Stimulated activated CD4-positive, alpha-beta T cell treated with anti-CD3 and anti-CD28 coated beads, Interleukin-4, amount 100 ng/mL, for 24 hours (primary cell): Measurements from ENCODE around the gene TPRKB.
"Not testable (repeated sequence)": the region's sequence is repeated elsewhere in the genome, so short reads cannot be mapped to it uniquely, and the experiment has no call there.

Experiments used
- DNase-seq: peaks from one replicate; pipeline ENCODE4 v3.0.0-alpha.2; 2020

Gene TPRKB

GRCh38 chr2:73736378-73736777 lies 767 bp downstream of the TPRKB start:
- DNase-seq: no peak

DNA sequence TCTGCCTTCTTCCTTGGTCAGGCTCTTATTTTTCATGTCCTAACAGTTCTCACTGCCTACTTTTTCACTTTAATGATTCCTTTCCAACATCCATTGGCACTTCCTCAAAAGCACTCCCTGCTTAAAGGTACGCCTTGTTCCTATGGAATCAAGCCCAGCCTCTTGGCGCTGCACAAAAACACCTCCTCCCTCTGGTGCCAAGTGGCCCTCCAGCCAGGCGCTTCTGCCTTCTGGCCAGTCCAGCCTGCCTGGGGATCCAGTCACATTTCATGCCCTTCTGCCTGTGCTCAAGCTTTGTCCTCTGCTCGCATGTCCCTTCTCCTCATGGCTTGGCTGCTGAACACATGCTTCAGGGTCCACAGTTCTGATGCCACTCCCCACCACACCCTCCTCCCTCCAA lies 6.3 kb downstream of the TPRKB start:
- DNase-seq: no peak

DNA sequence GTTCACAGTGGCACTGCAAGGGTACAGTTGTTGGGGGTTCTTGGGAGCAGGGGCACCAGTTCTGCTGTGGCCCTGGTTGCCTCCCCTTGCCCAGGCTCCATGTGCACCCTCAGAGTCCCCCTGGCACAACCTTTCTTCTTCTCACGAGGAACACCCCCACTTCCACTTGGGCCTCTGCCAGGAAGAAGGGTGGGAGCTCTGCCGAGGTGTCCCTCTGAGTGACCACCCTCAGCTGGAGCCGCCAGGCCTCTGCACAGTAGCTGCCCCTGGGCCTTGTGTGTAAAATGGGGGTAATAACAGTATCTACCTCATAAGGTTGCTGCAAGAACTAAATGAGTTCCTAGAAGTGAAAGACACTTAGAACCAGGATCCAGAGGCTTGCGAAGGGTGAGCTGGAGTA lies 8.4 kb downstream of the TPRKB start:
- no peak for DNase-seq

GRCh38 chr2:73728043-73728442 lies 9.1 kb downstream of the TPRKB start:
- no peak for DNase-seq

GRCh38 chr2:73726657-73727056 lies 10.5 kb downstream of the TPRKB start:
- DNase-seq: not testable (repeated sequence)

DNA sequence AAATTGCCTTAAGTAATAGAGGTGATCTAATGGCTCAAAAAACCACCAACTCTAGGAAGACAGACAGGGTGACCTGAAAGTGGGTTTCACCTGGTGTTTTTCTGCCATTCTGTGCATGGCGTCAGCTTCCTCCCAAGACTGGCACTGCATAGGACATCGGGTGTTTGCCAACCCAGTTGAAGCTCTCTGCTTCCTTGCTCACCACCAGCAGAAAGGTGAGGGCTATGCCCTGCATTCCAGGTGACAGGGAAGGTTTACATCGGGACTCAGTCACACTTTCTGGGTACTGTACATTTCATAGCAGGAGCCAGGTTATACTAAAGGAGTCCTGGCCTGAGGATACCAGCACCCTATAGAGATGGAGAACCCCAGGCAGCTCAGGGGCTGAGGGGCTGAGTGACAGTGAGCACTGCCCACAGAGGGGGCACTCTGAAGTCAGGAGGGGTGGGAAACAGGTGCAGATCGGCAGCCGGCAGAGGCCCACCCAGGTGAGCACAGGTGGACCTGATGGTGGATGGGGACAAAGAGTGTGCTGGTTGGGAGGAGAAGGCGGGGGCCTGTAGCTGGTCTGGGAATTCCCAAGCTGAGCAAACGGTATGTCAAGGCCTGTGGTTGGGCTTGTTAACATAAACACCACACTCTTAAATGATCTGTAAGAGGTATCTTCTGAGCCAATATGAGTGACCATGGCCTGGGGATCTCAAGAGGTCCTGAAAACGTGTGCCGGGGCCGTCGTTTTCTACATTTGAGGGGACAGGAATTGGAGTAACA lies 18.1 kb downstream of the TPRKB start:
- no peak for DNase-seq

DNA sequence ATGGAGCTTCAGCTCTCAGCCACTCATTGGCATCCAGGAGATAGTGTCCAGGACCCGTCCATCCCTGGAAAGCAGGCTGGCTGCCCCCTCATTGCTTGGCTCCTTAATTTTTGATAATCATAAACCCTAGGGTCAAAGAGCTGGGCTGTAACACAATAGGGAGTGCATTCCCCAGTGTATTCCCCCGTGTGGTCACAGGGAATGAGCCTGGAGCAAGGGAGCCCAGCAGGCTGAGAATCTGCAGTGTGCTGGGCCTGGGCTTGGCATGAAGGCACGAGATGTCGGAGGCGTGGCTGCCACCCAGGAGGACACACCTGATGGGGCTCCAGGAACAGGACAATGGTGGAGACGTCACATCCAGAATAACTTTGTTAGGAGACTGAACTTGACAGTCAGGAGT lies 18.7 kb downstream of the TPRKB start:
- DNase-seq: no peak

- not testable (repeated sequence) for DNase-seq
These were observed 19.4 kb downstream of the TPRKB start for GRCh38 chr2:73717695-73718094.

- no peak for DNase-seq
These were observed 19.9 kb downstream of the TPRKB start for GRCh38 chr2:73717251-73717606.

DNA sequence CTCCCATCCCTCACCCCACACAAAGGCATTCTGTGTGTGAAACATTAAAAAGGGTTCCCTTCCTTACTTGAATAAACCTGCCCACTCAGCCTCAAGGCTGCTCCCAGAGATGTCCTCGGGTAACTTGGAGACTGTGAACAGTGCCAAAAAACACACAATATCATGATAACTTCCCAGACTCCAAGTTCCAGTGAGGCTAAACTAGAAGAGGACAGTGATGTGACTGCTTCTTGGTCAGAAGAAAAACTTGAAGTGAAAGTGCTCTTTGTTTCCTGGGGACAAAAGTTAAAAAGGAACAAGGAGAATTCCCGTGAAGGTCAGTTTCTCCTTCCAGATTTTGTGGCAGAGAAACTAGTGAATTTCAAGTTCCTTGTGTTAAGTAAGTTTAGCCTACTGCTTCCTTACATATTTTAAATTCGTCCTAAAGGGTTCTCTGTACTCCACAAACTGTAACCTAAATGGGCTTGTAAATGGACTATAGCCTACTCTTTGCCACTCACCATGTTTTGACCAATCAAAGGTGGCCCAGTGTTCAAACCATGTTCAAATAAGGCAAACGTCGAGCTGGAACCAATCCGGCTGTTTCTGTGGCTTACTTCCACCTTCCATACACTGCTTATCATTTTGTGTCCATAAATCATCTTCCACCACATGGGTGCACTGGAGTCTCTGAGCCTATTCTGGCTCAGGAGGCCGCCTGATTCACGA lies 20.4 kb downstream of the TPRKB start:
- DNase-seq: no peak

DNA sequence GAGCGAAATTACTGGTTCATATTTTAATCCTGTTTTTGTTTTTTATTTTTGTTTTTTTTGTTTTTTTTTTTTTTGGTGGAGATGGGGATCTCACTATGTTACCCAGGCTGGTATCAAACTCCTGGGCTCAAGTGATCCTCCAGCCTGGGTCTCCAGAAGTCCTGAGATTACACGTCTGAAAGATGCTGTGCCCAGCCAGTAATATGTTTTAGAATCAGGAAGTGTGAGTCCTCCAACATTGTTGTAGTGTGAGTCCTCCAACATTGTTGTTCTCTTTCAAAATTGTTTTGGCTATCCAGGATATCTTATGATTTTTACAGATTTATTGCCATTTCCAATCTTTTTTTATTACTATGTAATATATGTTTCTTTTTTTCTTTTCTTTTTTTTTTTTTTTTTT lies 23.1 kb downstream of the TPRKB start:
- no peak for DNase-seq

GRCh38 chr2:73708527-73708926 lies 28.6 kb downstream of the TPRKB start:
- no peak for DNase-seq

GRCh38 chr2:73707636-73708035 lies 29.5 kb downstream of the TPRKB start:
- DNase-seq: no peak

- no peak for DNase-seq
These were observed 30.1 kb downstream of the TPRKB start for GRCh38 chr2:73707058-73707457.

GRCh38 chr2:73705091-73705490 lies 32.1 kb downstream of the TPRKB start:
- DNase-seq: no peak

DNA sequence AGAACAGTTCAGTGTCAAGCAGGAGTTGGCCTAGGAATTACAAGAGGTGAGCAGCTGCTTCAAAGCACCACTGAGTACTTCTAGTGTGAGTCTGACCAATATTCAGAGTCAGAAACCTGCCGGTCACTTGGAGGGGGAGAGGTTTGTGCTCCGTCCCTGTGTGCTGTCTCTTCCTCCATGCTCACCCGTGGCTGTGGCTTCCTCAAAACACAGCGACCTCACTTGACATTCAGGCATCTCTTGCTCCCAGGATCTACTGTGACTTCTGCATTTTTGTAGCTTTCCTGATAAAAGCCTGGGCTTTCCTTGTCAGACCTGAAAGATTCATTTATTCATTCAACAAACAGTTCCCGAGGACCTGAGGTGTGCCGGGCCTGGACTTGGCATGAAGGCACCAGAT lies 32.9 kb downstream of the TPRKB start:
- no peak for DNase-seq

DNA sequence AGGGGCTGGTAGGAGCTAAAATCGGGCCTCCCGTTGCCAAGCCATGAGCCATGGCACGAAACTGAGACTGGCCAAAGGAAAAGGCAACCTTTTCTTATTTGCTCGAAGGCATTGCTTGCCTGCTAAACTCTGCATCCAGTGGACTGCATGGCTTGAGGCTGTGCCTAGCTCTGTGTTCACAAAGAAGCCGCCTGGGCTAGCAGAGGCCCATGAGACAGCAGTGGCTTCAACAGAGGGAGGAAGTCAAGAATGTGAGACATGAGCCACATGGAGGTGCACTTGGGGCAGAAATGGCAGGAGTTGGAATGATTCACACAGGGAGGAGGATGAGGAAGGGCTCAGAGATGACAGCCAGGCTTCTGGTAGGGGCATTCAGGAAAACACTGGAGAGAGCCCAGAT lies 33.5 kb downstream of the TPRKB start:
- no peak for DNase-seq

DNA sequence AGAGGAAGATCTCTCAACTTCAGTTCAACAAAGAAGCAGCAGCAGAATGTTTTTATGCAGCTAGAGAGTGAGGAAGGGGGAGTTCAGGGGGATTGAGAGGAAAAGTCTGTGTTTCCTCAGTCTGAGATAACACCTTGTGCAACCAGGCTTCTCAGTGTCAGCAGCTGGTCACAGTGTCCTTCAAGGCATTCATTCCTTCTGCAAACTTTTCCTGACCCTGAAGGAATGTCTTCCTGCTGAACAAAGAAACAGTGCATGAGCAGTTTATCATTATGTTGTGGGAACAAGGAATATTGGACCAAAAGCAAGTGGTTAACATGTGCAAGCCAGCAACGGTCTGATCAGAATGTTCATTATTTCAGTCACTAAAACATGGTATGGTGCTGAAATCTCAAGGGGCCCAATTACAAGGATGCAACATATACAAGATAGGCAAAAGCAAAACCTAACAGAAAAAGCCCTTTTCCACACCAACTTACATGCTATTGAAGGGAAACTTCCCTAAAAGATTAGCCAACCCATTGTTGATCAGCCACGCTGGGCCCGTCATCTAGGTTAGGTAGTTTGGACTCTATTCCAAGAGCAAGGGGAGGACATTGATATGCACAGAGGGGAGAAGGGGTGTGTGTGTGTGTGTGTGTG lies 34.2 kb downstream of the TPRKB start:
- not testable (repeated sequence) for DNase-seq

DNA sequence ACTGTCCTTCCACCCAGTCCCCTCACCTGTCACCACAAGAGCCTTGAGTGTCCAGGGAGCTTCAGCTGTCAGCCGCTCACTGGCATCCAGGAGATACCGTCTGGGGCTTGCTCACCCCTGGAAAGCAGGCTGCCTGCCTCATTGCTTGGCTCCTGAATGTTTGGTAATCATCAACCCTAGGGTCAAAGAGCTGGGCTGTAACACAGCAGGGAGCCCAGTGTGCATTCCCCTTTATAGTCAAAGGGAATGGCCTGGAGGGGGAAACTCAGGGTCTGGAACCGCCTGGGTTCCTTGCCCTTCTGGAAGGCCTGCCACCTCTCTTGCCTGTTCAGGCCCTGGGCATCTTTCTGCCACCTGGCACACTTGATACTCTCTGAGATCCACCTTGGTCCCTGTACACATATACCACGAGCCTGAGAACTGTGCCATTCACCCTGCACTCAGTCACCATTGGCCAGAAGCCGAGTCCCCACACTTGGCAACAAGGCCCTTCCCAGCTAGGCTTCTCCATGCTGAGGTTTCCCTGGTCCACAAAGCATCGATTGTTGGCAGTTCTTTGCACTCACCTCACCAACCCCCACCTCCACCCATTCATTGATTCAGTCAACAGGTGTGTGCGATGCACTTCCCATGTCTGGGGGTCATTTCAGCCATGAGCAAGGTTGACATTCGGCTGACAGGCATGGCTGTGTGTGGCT lies 35.0 kb downstream of the TPRKB start:
- DNase-seq: no peak

DNA sequence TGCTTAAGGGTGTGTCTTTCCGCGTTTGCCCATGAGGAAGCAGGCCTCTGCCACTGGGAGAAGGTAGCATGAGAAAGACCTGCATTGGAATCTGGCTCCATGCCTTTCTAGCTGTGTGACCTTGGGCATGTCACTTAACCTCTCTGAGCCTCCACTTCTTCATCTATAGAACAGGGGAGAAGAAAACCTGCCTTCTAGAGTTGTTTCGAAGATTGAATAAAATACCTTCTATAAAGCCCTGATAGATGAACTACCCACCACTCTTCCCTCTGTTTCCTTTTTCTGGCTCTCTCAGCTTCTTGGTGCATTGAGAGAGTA lies 35.7 kb downstream of the TPRKB start:
- DNase-seq: not testable (repeated sequence)

- DNase-seq: no peak
These were observed 36.3 kb downstream of the TPRKB start for GRCh38 chr2:73700661-73701447.

DNA sequence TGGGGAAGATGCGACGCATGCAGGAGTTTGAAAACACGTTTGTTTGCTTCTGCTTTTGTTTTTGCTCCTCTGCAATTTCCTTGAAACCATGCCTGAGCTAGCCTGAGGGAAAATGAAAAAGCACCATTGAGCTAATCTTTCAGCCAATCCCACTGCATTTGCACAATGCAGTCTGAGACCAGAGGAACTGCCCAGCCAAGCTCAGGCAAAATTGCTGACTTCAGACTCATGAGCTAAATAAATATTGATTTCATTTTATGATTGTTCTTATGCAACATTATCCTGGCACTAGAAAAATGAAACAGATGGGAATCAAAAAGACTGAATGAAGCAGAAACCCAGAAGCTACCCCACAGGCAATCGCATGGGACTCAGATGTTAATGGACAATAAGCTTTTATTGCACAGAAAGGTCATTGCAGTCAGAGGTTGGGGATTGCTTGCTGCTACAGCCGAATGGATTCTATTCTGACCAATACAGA lies 37.0 kb downstream of the TPRKB start:
- no peak for DNase-seq

DNA sequence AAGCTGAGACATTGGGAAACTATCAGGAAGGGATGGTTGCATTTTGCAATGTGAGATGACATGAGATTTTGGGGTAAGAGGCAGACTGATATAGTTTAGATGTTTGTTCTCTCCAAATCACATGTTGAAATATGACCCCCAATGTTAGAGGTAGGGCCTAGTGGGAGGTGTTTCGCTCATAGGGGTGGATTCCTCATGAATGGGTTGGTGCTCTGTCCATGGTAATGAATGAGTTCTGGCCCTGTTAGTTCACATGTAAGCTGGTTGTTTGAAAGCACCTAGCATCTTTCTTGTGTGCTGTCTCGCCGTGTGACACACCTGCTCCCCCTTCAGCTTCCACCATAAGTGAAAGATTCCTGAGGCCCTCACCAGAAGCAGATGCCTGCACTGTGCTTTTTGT lies 37.7 kb downstream of the TPRKB start:
- no peak for DNase-seq
